SK-N-SH (cell line): ENCODE results near the gene CDCP1. TPM values are rescaled to one million over a fixed set of nuclear protein-coding genes. Genes with fewer than 3 reads are reported as not detected.

Source experiments
- CTCF ChIA-PET: fragments of 300-600, 350-600 bp; formaldehyde crosslinking; extraction: SDS; loops from one replicate; lab custom pipeline; 2021; lab: Yijun Ruan, JAX
- POLR2A ChIA-PET: fragments of 350-600 bp; sonication (Branson Sonifier 250); formaldehyde crosslinking; extraction: SDS; loops from one replicate; lab custom pipeline; 2020; ENCODE audit warnings: antibody characterized with exemption, inconsistent platforms; lab: Yijun Ruan, JAX
- DNase-seq: peaks from one replicate; pipeline ENCODE4 v3.0.0; 2012
- H2AFZ ChIP-seq: fragments of 200-600 bp; sonication (generic); 2 replicates; pipeline ENCODE4 v1.8.1; 2016; ENCODE audit warnings: antibody characterized with exemption, mild to moderate bottlenecking, low read depth
- H3F3A ChIP-seq: fragments of 200-600 bp; sonication (generic); replicated peaks from 2 replicates; pipeline ENCODE3; 2016; ENCODE audit warnings: antibody characterized with exemption, mild to moderate bottlenecking; ENCODE audit not compliant: insufficient read depth
- H3K27ac ChIP-seq, 2 experiments: fragments of 200-500 bp in 1 of 2; fragments of 200-600 bp in 1 of 2; sonication (Bioruptor generic) in 1 of 2; sonication (generic), shearing (Covaris generic) in 1 of 2; 2 replicates each; pipeline versions ENCODE4 v1.5.1 to v1.6.1; 2014 to 2016; ENCODE audit warnings: low read depth in 2 of 2, inconsistent platforms in 1 of 2, low read length in 1 of 2, mild to moderate bottlenecking in 1 of 2, mixed read lengths in 1 of 2
- H3K27me3 ChIP-seq: fragments of 200-600 bp; sonication (generic), shearing (Covaris generic); 2 replicates; pipeline ENCODE4 v1.6.1; 2016; ENCODE audit warnings: mixed run types; ENCODE audit not compliant: insufficient read depth
- H3K36me3 ChIP-seq, 2 experiments: fragments of 200-500 bp in 1 of 2; fragments of 200-600 bp in 1 of 2; sonication (Bioruptor generic) in 1 of 2; sonication (generic) in 1 of 2; replicated peaks in 1 of 2; 2 replicates each; pipeline versions ENCODE3 to v1.5.1; 2014 to 2016; ENCODE audit warnings: low read length in 1 of 2, mild to moderate bottlenecking in 1 of 2; ENCODE audit not compliant: insufficient read depth in 2 of 2, control insufficient read depth in 1 of 2
- H3K4me1 ChIP-seq, 2 experiments: fragments of 200-500 bp in 1 of 2; fragments of 200-600 bp in 1 of 2; sonication (Bioruptor generic) in 1 of 2; sonication (generic), shearing (Covaris generic) in 1 of 2; 2 replicates each; pipeline versions ENCODE4 v1.5.1 to v1.6.1; 2014 to 2016; ENCODE audit warnings: low read depth in 1 of 2, low read length in 1 of 2, mixed run types in 1 of 2; ENCODE audit not compliant: insufficient read depth in 2 of 2, control insufficient read depth in 1 of 2
- H3K4me2 ChIP-seq: fragments of 200-600 bp; sonication (generic), shearing (Covaris generic); 2 replicates; pipeline ENCODE4 v1.6.1; 2017; ENCODE audit warnings: mixed run types
- H3K4me3 ChIP-seq, 2 experiments: fragments of 200-500 bp in 1 of 2; fragments of 200-600 bp in 1 of 2; sonication (Bioruptor generic) in 1 of 2; sonication (generic), shearing (Covaris generic) in 1 of 2; 2 replicates each; pipeline versions ENCODE4 v1.5.1 to v1.8.1; 2014 to 2016; ENCODE audit warnings: low read depth in 2 of 2, inconsistent platforms in 1 of 2, low read length in 1 of 2, mild to moderate bottlenecking in 1 of 2, mixed read lengths in 1 of 2, moderate library complexity in 1 of 2
- H3K79me2 ChIP-seq: fragments of 200-600 bp; sonication (generic); 2 replicates; pipeline ENCODE4 v1.8.1; 2017; ENCODE audit warnings: mild to moderate bottlenecking; ENCODE audit not compliant: insufficient read depth
- H3K9ac ChIP-seq: fragments of 200-600 bp; sonication (generic); 2 replicates; pipeline ENCODE4 v1.6.1; 2017; ENCODE audit warnings: mixed run types
- H3K9me2 ChIP-seq: fragments of 200-600 bp; sonication (generic); 2 replicates; pipeline ENCODE4 v1.6.1; 2017; ENCODE audit warnings: mixed run types
- H3K9me3 ChIP-seq: fragments of 200-600 bp; sonication (generic); 2 replicates; pipeline ENCODE4 v1.6.1; 2017; ENCODE audit warnings: mixed run types, mild to moderate bottlenecking, moderate library complexity
- H4K20me1 ChIP-seq: fragments of 200-600 bp; sonication (generic); 2 replicates; pipeline ENCODE4 v1.6.1; 2017; ENCODE audit warnings: mild to moderate bottlenecking, mixed run types; ENCODE audit not compliant: insufficient read depth
- ELF1 ChIP-seq: IDR thresholded peaks from 2 replicates; pipeline ENCODE4 v1.4.0; 2012
- EP300 ChIP-seq, 2 experiments: IDR thresholded peaks; 2 replicates each; pipeline versions ENCODE4 v1.4.0 to v1.6.1; 2012; ENCODE audit warnings: borderline replicate concordance in 1 of 2, low read depth in 1 of 2, low read length in 1 of 2
- EZH2phosphoT487 ChIP-seq: fragments of 200-600 bp; sonication (generic); IDR thresholded peaks from 2 replicates; pipeline ENCODE4 v1.6.1; 2017; ENCODE audit warnings: low read depth, mixed run types, mild to moderate bottlenecking, antibody characterized with exemption, moderate library complexity, borderline replicate concordance
- FOSL2 ChIP-seq: IDR thresholded peaks from 2 replicates; pipeline ENCODE4 v1.4.0; 2012; ENCODE audit warnings: low read depth, mild to moderate bottlenecking, moderate library complexity, borderline replicate concordance
- FOXM1 ChIP-seq: IDR thresholded peaks from 2 replicates; pipeline ENCODE4 v1.4.0; 2012; ENCODE audit warnings: low read depth, mild to moderate bottlenecking
- GABPA ChIP-seq: IDR thresholded peaks from 2 replicates; pipeline ENCODE4 v1.4.0; 2012; ENCODE audit warnings: low read depth, mild to moderate bottlenecking
- NFIC ChIP-seq: IDR thresholded peaks from 2 replicates; pipeline ENCODE4 v1.4.0; 2012; ENCODE audit warnings: borderline replicate concordance
- RAD21 ChIP-seq: IDR thresholded peaks from 2 replicates; pipeline ENCODE4 v1.6.1; 2012; ENCODE audit warnings: mild to moderate bottlenecking, low read length
- RFX5 ChIP-seq: IDR thresholded peaks from 2 replicates; pipeline ENCODE4 v1.6.1; 2012; ENCODE audit warnings: mild to moderate bottlenecking, improper control_type of control experiment, low read length
- RXRA ChIP-seq: IDR thresholded peaks from 2 replicates; pipeline ENCODE4 v1.4.0; 2012; ENCODE audit warnings: low read depth, mild to moderate bottlenecking, borderline replicate concordance
- SMC3 ChIP-seq: IDR thresholded peaks from 2 replicates; pipeline ENCODE4 v1.6.1; 2012; ENCODE audit warnings: low read depth, low read length, improper control_type of control experiment
- WGBS: methylation state at CpG from one replicate; pipeline ENCODE4 v1.1.6; 2017; ENCODE audit warnings: low lambda C conversion rate; 5-methylcytosine and 5-hydroxymethylcytosine counted together
- polyA plus RNA-seq, 3 experiments: library from polyadenylated mRNA; depleted of rRNA; stranded (reverse); fragments of >200 nt; gene quantifications; 2 replicates each; pipeline ENCODE4 v1.2.3, GENCODE V29; 2012
- TF ChIP-seq, protein P1 (sequence below): IDR thresholded peaks from 2 replicates; pipeline ENCODE4 v1.4.0; 2012; ENCODE audit warnings: low read depth, borderline replicate concordance
- TF ChIP-seq, protein P2 (sequence below): fragments of 150-350 bp; IDR thresholded peaks from 2 replicates; pipeline ENCODE4 v1.6.1; 2016; ENCODE audit warnings: mild to moderate bottlenecking, low read depth, low read length
- TF ChIP-seq, protein P3 (sequence below): fragments of 150-350 bp; IDR thresholded peaks from 2 replicates; pipeline ENCODE4 v1.6.1; 2017; ENCODE audit warnings: antibody characterized with exemption, low read length, low read depth, borderline replicate concordance
- TF ChIP-seq, protein P4 (sequence below): IDR thresholded peaks from 2 replicates; pipeline ENCODE4 v1.4.0; 2012; ENCODE audit warnings: low read depth
- TF ChIP-seq, protein P5 (sequence below): IDR thresholded peaks from 2 replicates; pipeline ENCODE4; 2012

The CDCP1 gene
- polyA plus RNA-seq, 1 of the 3 experiments (the other 2 are of a cell fraction), result 3.6 TPM

DNA sequence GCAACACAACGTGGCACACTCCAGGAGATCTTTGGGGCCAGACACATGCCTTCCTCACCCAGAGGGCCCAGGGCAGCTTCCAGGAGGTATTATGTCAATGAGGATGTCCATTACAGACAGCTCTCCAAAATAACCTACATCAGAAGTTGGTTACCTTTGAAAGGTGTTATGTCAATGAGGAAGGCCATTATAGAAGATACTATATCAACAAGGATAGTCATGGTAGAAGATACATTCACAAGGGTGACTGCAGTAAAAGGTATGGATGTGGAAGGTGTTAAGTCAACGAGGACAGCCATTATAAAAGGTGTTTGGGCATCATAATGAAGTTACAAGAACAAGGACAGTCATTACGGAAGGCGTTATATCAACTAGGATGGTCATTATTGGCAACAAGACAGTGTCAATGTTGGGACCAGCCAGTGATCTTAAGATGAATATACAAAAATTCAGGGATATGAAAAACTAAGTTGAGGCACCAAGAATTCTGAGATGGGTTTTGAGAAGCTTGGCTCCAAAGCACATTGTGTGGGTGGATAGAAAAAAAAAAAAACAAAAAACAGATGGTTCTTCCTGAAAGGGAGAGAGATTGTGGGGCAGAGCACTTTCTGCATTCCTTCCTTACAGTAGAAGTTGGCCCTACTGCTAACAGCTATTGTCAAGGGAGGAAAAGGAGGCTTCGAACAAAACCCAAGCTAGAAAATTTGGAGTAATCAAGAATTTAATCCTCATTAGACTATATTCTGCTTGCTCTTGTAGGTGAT is 11.2 kb downstream of the CDCP1 start:
- peak overlapping the region in 1 of 2 experiments; percentile 83; a peak in 2 of 4 replicates for H3K27ac ChIP-seq
- no peak for DNase-seq
- no peaks in the 10 kb centered on the region for H4K20me1 ChIP-seq
- CTCF ChIA-PET, result interaction anchor here (1.1 kb wide), 1 partner anchor 12 kb away, joined by 3 read pairs; no protein-coding TSS in a partner anchor
- TF ChIP-seq ELF1 (no peak), SMC3 (no peak), RAD21 (no peak), FOXM1 (no peak), RFX5 (no peak), EZH2phosphoT487 (no peak)
- TF ChIP-seq, protein P1, sequence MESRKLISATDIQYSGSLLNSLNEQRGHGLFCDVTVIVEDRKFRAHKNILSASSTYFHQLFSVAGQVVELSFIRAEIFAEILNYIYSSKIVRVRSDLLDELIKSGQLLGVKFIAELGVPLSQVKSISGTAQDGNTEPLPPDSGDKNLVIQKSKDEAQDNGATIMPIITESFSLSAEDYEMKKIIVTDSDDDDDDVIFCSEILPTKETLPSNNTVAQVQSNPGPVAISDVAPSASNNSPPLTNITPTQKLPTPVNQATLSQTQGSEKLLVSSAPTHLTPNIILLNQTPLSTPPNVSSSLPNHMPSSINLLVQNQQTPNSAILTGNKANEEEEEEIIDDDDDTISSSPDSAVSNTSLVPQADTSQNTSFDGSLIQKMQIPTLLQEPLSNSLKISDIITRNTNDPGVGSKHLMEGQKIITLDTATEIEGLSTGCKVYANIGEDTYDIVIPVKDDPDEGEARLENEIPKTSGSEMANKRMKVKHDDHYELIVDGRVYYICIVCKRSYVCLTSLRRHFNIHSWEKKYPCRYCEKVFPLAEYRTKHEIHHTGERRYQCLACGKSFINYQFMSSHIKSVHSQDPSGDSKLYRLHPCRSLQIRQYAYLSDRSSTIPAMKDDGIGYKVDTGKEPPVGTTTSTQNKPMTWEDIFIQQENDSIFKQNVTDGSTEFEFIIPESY, result no peak
- TF ChIP-seq, protein P2, sequence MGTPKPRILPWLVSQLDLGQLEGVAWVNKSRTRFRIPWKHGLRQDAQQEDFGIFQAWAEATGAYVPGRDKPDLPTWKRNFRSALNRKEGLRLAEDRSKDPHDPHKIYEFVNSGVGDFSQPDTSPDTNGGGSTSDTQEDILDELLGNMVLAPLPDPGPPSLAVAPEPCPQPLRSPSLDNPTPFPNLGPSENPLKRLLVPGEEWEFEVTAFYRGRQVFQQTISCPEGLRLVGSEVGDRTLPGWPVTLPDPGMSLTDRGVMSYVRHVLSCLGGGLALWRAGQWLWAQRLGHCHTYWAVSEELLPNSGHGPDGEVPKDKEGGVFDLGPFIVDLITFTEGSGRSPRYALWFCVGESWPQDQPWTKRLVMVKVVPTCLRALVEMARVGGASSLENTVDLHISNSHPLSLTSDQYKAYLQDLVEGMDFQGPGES, result no peak
- TF ChIP-seq, protein P3, sequence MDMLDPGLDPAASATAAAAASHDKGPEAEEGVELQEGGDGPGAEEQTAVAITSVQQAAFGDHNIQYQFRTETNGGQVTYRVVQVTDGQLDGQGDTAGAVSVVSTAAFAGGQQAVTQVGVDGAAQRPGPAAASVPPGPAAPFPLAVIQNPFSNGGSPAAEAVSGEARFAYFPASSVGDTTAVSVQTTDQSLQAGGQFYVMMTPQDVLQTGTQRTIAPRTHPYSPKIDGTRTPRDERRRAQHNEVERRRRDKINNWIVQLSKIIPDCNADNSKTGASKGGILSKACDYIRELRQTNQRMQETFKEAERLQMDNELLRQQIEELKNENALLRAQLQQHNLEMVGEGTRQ, result no peak
- no peaks in the 10 kb centered on the region for H3K27me3 ChIP-seq
- peaks cover 0 to 11% of the 10 kb centered on the region in 2 experiments; a peak in 1 of 4 replicates for H3K4me1 ChIP-seq
- H2AFZ ChIP-seq, result no peak overlapping the region
- no peaks in the 10 kb centered on the region for H3K79me2 ChIP-seq
- 0 out of 2 replicates have a peak overlapping the region, but pooled peaks have one; percentile 2 for H3K4me2 ChIP-seq
- no peaks in the 10 kb centered on the region for H3K36me3 ChIP-seq
- no peaks in the 10 kb centered on the region for H3K9me3 ChIP-seq
- WGBS, result 91% methylated on average over 5 of the region's 5 CpGs
- no peaks in the 10 kb centered on the region for H3F3A ChIP-seq
- POLR2A ChIA-PET, result no interaction called here
- no peak overlapping the region for H3K9ac ChIP-seq
- H3K9me2 ChIP-seq, result no peaks in the 10 kb centered on the region
- no peak overlapping the region for H3K4me3 ChIP-seq

DNA sequence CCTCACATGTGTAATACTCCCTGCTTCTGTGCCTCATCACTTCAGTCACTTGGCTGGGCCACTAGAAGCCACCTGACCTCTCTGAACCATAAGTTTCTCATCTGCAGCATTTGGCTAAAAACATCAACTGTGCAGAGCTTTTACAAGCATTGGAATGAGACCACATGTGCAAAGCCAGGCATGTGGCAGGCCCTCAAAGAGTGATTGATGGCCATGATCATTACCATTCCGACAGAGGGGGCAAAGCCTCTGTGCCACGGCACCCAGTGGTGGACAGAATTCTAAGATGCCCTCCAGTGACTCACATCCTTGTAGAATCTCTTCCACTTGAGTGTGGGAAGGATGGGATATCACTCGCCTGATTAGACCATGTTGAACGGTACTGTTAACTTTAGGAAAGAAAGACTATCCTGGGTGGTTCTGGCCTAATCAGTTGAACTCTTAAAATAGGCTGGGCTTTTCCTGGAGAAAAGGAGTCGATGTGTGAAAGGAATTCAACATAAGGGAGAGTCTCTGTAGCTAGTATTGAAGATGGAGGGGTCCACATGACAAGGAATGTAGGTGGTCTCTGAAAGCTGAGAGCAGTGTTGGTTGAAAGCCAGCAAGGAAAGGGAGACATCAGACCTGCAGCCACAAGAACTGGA is 13.5 kb downstream of the CDCP1 start:
- H3K4me1 ChIP-seq, result 0 out of 4 replicates have a peak, but pooled peaks cover 0 to 11% of the 10 kb centered on the region in 2 experiments
- H3K36me3 ChIP-seq, result no peaks in the 10 kb centered on the region
- peaks cover 3% of the 10 kb centered on the region for H3F3A ChIP-seq
- ChIA-PET POLR2A (no interaction called here), CTCF (interaction anchor here (0.5 to 1.7 kb wide), 4 partner anchors 13 to 78 kb away, joined by 3 to 4 read pairs (median 3); partner anchors contain the start of gene CDCP1)
- H3K4me2 ChIP-seq, result no peak overlapping the region
- no peak overlapping the region for H3K4me3 ChIP-seq
- no peaks in the 10 kb centered on the region for H3K9me3 ChIP-seq
- H3K27ac ChIP-seq, result peak overlapping the region in 1 of 2 experiments; percentile 12; a peak in 2 of 4 replicates
- WGBS, result 53% methylated on average over 5 of the region's 5 CpGs
- no peak for DNase-seq
- no peak overlapping the region for H3K9ac ChIP-seq
- no peaks in the 10 kb centered on the region for H4K20me1 ChIP-seq
- H3K79me2 ChIP-seq, result no peaks in the 10 kb centered on the region
- H3K9me2 ChIP-seq, result no peaks in the 10 kb centered on the region
- no peaks in the 10 kb centered on the region for H3K27me3 ChIP-seq
- H2AFZ ChIP-seq, result no peak overlapping the region
- no peak for TF ChIP-seq RXRA
- TF ChIP-seq NFIC, result 0 out of 2 replicates have a peak, but pooled peaks have one; percentile 12
- peak; percentile 25; the same call in 1 of the 2 replicates for TF ChIP-seq FOSL2
- TF ChIP-seq, protein P4, sequence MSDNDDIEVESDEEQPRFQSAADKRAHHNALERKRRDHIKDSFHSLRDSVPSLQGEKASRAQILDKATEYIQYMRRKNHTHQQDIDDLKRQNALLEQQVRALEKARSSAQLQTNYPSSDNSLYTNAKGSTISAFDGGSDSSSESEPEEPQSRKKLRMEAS, result peak; percentile 66
- TF ChIP-seq GABPA, result no peak
- TF ChIP-seq, protein P5, sequence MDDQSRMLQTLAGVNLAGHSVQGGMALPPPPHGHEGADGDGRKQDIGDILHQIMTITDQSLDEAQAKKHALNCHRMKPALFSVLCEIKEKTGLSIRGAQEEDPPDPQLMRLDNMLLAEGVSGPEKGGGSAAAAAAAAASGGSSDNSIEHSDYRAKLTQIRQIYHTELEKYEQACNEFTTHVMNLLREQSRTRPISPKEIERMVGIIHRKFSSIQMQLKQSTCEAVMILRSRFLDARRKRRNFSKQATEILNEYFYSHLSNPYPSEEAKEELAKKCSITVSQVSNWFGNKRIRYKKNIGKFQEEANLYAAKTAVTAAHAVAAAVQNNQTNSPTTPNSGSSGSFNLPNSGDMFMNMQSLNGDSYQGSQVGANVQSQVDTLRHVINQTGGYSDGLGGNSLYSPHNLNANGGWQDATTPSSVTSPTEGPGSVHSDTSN, result peak; percentile 92
- peak in 1 of 2 experiments; percentile 40; a peak in 1 of 4 replicates for TF ChIP-seq EP300 (IDR thresholded peaks at IDR 0.05; ENCODE audit: borderline replicate concordance in 1 of 2, low read depth in 1 of 2, low read length in 1 of 2)
